CD14-positive monocyte (primary cell): ENCODE results near the gene GRAMD1A. TPM values are rescaled to one million over a fixed set of nuclear protein-coding genes. Genes with fewer than 3 reads are reported as not detected.

Experiments used
- DNase-seq, 3 donors: peaks; one replicate each; pipeline ENCODE4 v3.0.0-alpha.2; 2011 to 2022
- H2AFZ ChIP-seq: 2 replicates; pipeline ENCODE4 v1.6.0; 2012; ENCODE audit warnings: mild to moderate bottlenecking, low read depth, low read length, inconsistent platforms; ENCODE audit not compliant: insufficient read depth, poor library complexity, severe bottlenecking
- H3K27ac ChIP-seq, 2 donors: 1 replicate in 1 of 2; 2 replicates in 1 of 2; pipeline ENCODE4 v1.5.1; 2012 to 2013; ENCODE audit warnings: low read length in 2 of 2, control low read depth in 1 of 2, inconsistent platforms in 1 of 2, low read depth in 1 of 2, mild to moderate bottlenecking in 1 of 2
- H3K27me3 ChIP-seq, 2 donors: one replicate each; pipeline versions ENCODE4 v1.6.0 to v1.6.1; 2011 to 2013; ENCODE audit warnings: low read length in 2 of 2; ENCODE audit not compliant: control insufficient read depth in 2 of 2, insufficient read depth in 2 of 2
- H3K36me3 ChIP-seq, 2 donors: replicated peaks in 1 of 2; 1 replicate in 1 of 2; 2 replicates in 1 of 2; pipeline versions ENCODE4 v1.5.1 to v1.6.1; 2012 to 2013; ENCODE audit warnings: low read length in 2 of 2, control low read depth in 1 of 2, inconsistent platforms in 1 of 2, mild to moderate bottlenecking in 1 of 2; ENCODE audit not compliant: insufficient read depth in 2 of 2, control insufficient read depth in 1 of 2
- H3K4me1 ChIP-seq, 2 donors: 1 replicate in 1 of 2; 2 replicates in 1 of 2; pipeline versions ENCODE4 v1.5.1 to v1.6.1; 2012 to 2013; ENCODE audit warnings: low read length in 2 of 2, control low read depth in 1 of 2, inconsistent platforms in 1 of 2, mild to moderate bottlenecking in 1 of 2, moderate library complexity in 1 of 2; ENCODE audit not compliant: insufficient read depth in 2 of 2, control insufficient read depth in 1 of 2
- H3K4me2 ChIP-seq: replicated peaks from 2 replicates; pipeline ENCODE3; 2012; ENCODE audit warnings: low read length, moderate library complexity, mild to moderate bottlenecking; ENCODE audit not compliant: poor library complexity, severe bottlenecking; ENCODE audit errors: extremely low read depth
- H3K4me3 ChIP-seq, 3 experiments: fragments of 200-600 bp in 1 of 3; sonication (generic) in 1 of 3; replicated peaks in 1 of 3; 1 replicate in 2 of 3; 2 replicates in 1 of 3; pipeline ENCODE4 v1.5.1; 2011 to 2013; ENCODE audit warnings: low read length in 3 of 3, mild to moderate bottlenecking in 3 of 3, control low read depth in 2 of 3, low read depth in 2 of 3, inconsistent platforms in 1 of 3, moderate library complexity in 1 of 3
- H3K79me2 ChIP-seq: 2 replicates; pipeline ENCODE4 v1.6.0; 2012; ENCODE audit warnings: mild to moderate bottlenecking, control low read depth, inconsistent platforms, low read length, moderate library complexity; ENCODE audit not compliant: insufficient read depth
- H3K9ac ChIP-seq: 2 replicates; pipeline ENCODE4 v1.6.0; 2017; ENCODE audit warnings: low read length, mild to moderate bottlenecking; ENCODE audit not compliant: insufficient read depth, poor library complexity, severe bottlenecking
- H3K9me3 ChIP-seq, 2 donors: replicated peaks in 1 of 2; 1 replicate in 1 of 2; 2 replicates in 1 of 2; pipeline versions ENCODE4 v1.5.1 to v1.6.1; 2012 to 2013; ENCODE audit warnings: low read length in 2 of 2, control low read depth in 1 of 2; ENCODE audit not compliant: control insufficient read depth in 1 of 2, insufficient read depth in 1 of 2
- H4K20me1 ChIP-seq: 2 replicates; pipeline ENCODE4 v1.6.0; 2012; ENCODE audit warnings: mild to moderate bottlenecking, low read length, control low read depth, moderate library complexity; ENCODE audit not compliant: insufficient read depth
- H3K27ac Mint-ChIP-seq, 7 donors: one replicate each; pipeline ENCODE4 v1.8.0; 2020; ENCODE audit warnings: mild to moderate bottlenecking in 7 of 7, mixed read lengths in 7 of 7, moderate library complexity in 6 of 7, inconsistent platforms in 2 of 7
- H3K27me3 Mint-ChIP-seq, 3 donors: one replicate each; pipeline ENCODE4 v1.8.0; 2021 to 2022; ENCODE audit warnings: low read depth in 3 of 3, mild to moderate bottlenecking in 3 of 3, mixed read lengths in 3 of 3, moderate library complexity in 3 of 3, inconsistent platforms in 1 of 3
- H3K36me3 Mint-ChIP-seq, 2 donors: one replicate each; pipeline ENCODE4 v1.8.0; 2020; ENCODE audit warnings: mixed read lengths in 2 of 2, inconsistent platforms in 1 of 2, mild to moderate bottlenecking in 1 of 2
- H3K4me1 Mint-ChIP-seq: one replicate; pipeline ENCODE4 v1.8.0; 2020; ENCODE audit warnings: mild to moderate bottlenecking, mixed read lengths
- H3K4me3 Mint-ChIP-seq, 2 donors: one replicate each; pipeline ENCODE4 v1.8.0; 2020; ENCODE audit warnings: mild to moderate bottlenecking in 2 of 2, mixed read lengths in 2 of 2, moderate library complexity in 1 of 2
- H3K9me3 Mint-ChIP-seq, 7 donors: one replicate each; pipeline ENCODE4 v1.8.0; 2020 to 2022; ENCODE audit warnings: mixed read lengths in 7 of 7, mild to moderate bottlenecking in 6 of 7, moderate library complexity in 6 of 7, inconsistent platforms in 2 of 7
- CTCF ChIP-seq: fragments of 200-600 bp; IDR thresholded peaks from one replicate; pipeline ENCODE4 v1.8.0; 2022; ENCODE audit warnings: antibody characterized with exemption, mild to moderate bottlenecking
- WGBS: methylation state at CpG from one replicate; pipeline ENCODE4 v1.1.5; 2013; ENCODE audit warnings: missing lambda C conversion rate; ENCODE audit not compliant: insufficient coverage; 5-methylcytosine and 5-hydroxymethylcytosine counted together
- intact Hi-C, 2 donors: fragments of 100-400 bp; cut with micrococcal nuclease; formaldehyde crosslinking; loops; one replicate each; pipeline versions ENCODE4 v1.15.0 to v1.15.1; 2023
- polyA plus RNA-seq, 3 donors: library from polyadenylated mRNA; depleted of rRNA in 1 of 3; unstranded in 2 of 3; stranded (reverse) in 1 of 3; fragments of 300-500 nt in 2 of 3; fragments of >200 nt in 1 of 3; fragmentation: Illumina TruSeq in 2 of 3; gene quantifications; 1 replicate in 2 of 3; 2 replicates in 1 of 3; pipeline ENCODE4 v1.2.3, GENCODE V29; 2012 to 2021

GRAMD1A gene
- polyA plus RNA-seq, 3 donors, result 9.3 to 73.9 (median 15.1) TPM

- Histone ChIP-seq H3K4me2 (no peak overlapping the region), H3K9ac (no peak overlapping the region), H3K27ac (no peak overlapping the region), H3K79me2 (no peaks in the 10 kb centered on the region), H3K4me1 (peaks cover 34 to 39% of the 10 kb centered on the region in 2 donors), H3K9me3 (peaks cover 16 to 23% of the 10 kb centered on the region in 2 donors), H3K27me3 (no peaks in the 10 kb centered on the region), H4K20me1 (no peaks in the 10 kb centered on the region), H3K4me3 (no peak overlapping the region), H3K36me3 (no peaks in the 10 kb centered on the region), H2AFZ (no peak overlapping the region)
- Mint-ChIP-seq H3K4me1 (peaks cover 40% of the 10 kb centered on the region), H3K4me3 (no peak overlapping the region), H3K27ac (no peak overlapping the region), H3K27me3 (peaks cover 0 to 2% (median 0%) of the 10 kb centered on the region in 3 donors), H3K36me3 (no peaks in the 10 kb centered on the region), H3K9me3 (peaks cover 18 to 35% (median 29%) of the 10 kb centered on the region in 7 donors)
- no peak for TF ChIP-seq CTCF
- intact Hi-C loops, result loop anchor here in 1 of 2 donors (5.0 to 10.0 kb wide), 2 partner anchors 40 to 163 kb away; partner anchors contain the start of genes FXYD1 and LGI4
- no peak for DNase-seq
- WGBS, result 85% methylated on average over 4 of the region's 7 CpGs
Measured at GRCh38 chr19:34972163-34972705, 27.9 kb upstream of the GRAMD1A start.

GRCh38 chr19:34974646-34975045 is 25.5 kb upstream of the GRAMD1A start:
- Mint-ChIP-seq H3K36me3 (no peaks in the 10 kb centered on the region), H3K4me1 (peaks cover 40% of the 10 kb centered on the region), H3K27me3 (peaks cover 2 to 3% (median 2%) of the 10 kb centered on the region in 3 donors), H3K9me3 (peaks cover 5 to 24% (median 16%) of the 10 kb centered on the region in 7 donors), H3K27ac (peak overlapping the region; percentile 80 to 97 (median 94)), H3K4me3 (peak overlapping the region in 1 of 2 donors; percentile 62)
- Histone ChIP-seq H4K20me1 (no peaks in the 10 kb centered on the region), H3K79me2 (no peaks in the 10 kb centered on the region), H3K4me1 (peaks cover 34 to 39% of the 10 kb centered on the region in 2 donors), H3K27ac (peak overlapping the region in 1 of 2 donors; percentile 59), H3K9ac (no peak overlapping the region), H3K27me3 (no peaks in the 10 kb centered on the region), H3K4me3 (peak overlapping the region in 1 of 3 experiments; percentile 57), H3K4me2 (peak overlapping the region; percentile 57), H2AFZ (no peak overlapping the region), H3K36me3 (no peaks in the 10 kb centered on the region), H3K9me3 (peaks cover 9 to 12% of the 10 kb centered on the region in 2 donors)
- no peak for TF ChIP-seq CTCF
- intact Hi-C loops, result loop anchor here in 1 of 2 donors (5.0 to 10.0 kb wide), 2 partner anchors 38 to 160 kb away; partner anchors contain the start of genes FXYD1 and LGI4
- WGBS, result no CpG with 5 or more reads among the region's 5 CpGs
- peak; percentile 11 to 91 (median 83) for DNase-seq
